ENCODE results near the gene HIKESHI. TPM values are rescaled to one million over a fixed set of nuclear protein-coding genes. Genes with fewer than 3 reads are reported as not detected.

Gene HIKESHI
- total RNA-seq, 4 donors from 2014 or later, result 9.1 to 19.4 (median 15.6) TPM

GRCh38 chr11:86358720-86359119 lies 56.7 kb downstream of the HIKESHI start:
- H3K27ac ChIP-seq, result no peak overlapping the region
- DNase-seq, result no peak
- no peak overlapping the region for H3K4me3 ChIP-seq
- no peaks in the 10 kb centered on the region for H3K36me3 ChIP-seq
- no peaks in the 10 kb centered on the region for H3K9me3 ChIP-seq
- H3K27me3 ChIP-seq, result no peaks in the 10 kb centered on the region
- no peaks in the 10 kb centered on the region for H3K4me1 ChIP-seq
- TF ChIP-seq CTCF (IDR thresholded peaks at IDR 0.05) (no peak), POLR2A (IDR thresholded peaks at IDR 0.05) (no peak)

GRCh38 chr11:86360775-86361395 lies 58.8 kb downstream of the HIKESHI start:
- Histone ChIP-seq H3K27ac (no peak overlapping the region), H3K9me3 (no peaks in the 10 kb centered on the region), H3K27me3 (no peaks in the 10 kb centered on the region), H3K4me1 (no peaks in the 10 kb centered on the region), H3K36me3 (no peaks in the 10 kb centered on the region), H3K4me3 (no peak overlapping the region)
- no peak for TF ChIP-seq POLR2A (IDR thresholded peaks at IDR 0.05)
- peak in 3 of 6 experiments; percentile 11 to 17 (median 14) for TF ChIP-seq CTCF (IDR thresholded peaks at IDR 0.05)
- no peak for DNase-seq

- Histone ChIP-seq H3K27ac (no peak overlapping the region), H3K27me3 (no peaks in the 10 kb centered on the region), H3K4me3 (no peak overlapping the region), H3K9me3 (no peaks in the 10 kb centered on the region), H3K36me3 (no peaks in the 10 kb centered on the region), H3K4me1 (no peaks in the 10 kb centered on the region)
- TF ChIP-seq CTCF (IDR thresholded peaks at IDR 0.05) (no peak), POLR2A (IDR thresholded peaks at IDR 0.05) (no peak)
- no peak for DNase-seq
These were observed 61.4 kb downstream of the HIKESHI start for GRCh38 chr11:86363424-86363823.

GRCh38 chr11:86365546-86365945 lies 63.5 kb downstream of the HIKESHI start:
- DNase-seq, result no peak
- H3K4me1 ChIP-seq, result no peaks in the 10 kb centered on the region
- no peaks in the 10 kb centered on the region for H3K36me3 ChIP-seq
- TF ChIP-seq CTCF (IDR thresholded peaks at IDR 0.05) (no peak), POLR2A (IDR thresholded peaks at IDR 0.05) (no peak)
- H3K27ac ChIP-seq, result no peak overlapping the region
- H3K4me3 ChIP-seq, result no peak overlapping the region
- H3K9me3 ChIP-seq, result no peaks in the 10 kb centered on the region
- no peaks in the 10 kb centered on the region for H3K27me3 ChIP-seq

- no peak for DNase-seq
- Histone ChIP-seq H3K36me3 (no peaks in the 10 kb centered on the region), H3K27ac (no peak overlapping the region), H3K4me3 (no peak overlapping the region), H3K27me3 (no peaks in the 10 kb centered on the region), H3K9me3 (no peaks in the 10 kb centered on the region), H3K4me1 (no peaks in the 10 kb centered on the region)
- TF ChIP-seq CTCF (IDR thresholded peaks at IDR 0.05), result no peak
- TF ChIP-seq POLR2A (IDR thresholded peaks at IDR 0.05), result no peak
These were observed 67.6 kb downstream of the HIKESHI start for GRCh38 chr11:86369668-86370067.

GRCh38 chr11:86370171-86370570 lies 68.1 kb downstream of the HIKESHI start:
- DNase-seq, result no peak
- TF ChIP-seq CTCF (IDR thresholded peaks at IDR 0.05) (no peak), POLR2A (IDR thresholded peaks at IDR 0.05) (no peak)
- Histone ChIP-seq H3K27ac (no peak overlapping the region), H3K4me1 (no peaks in the 10 kb centered on the region), H3K27me3 (no peaks in the 10 kb centered on the region), H3K4me3 (no peak overlapping the region), H3K9me3 (no peaks in the 10 kb centered on the region), H3K36me3 (no peaks in the 10 kb centered on the region)

Measured in Peyer's patch (tissue), 4 donors.